Endothelial cell of umbilical vein (primary cell): Measurements from ENCODE around the gene L1CAM. TPM values are rescaled to one million over a fixed set of nuclear protein-coding genes. Genes with fewer than 3 reads are reported as not detected.

Source experiments
- BruUV-seq: library from RNA; stranded (reverse); fragments of 400-500 nt; replicated peaks from 2 replicates; lab custom pipeline; 2021; lab: Mats Ljungman, UMichigan
- CTCF ChIA-PET: fragments of 300-600, 350-600 bp; sonication (Branson Sonifier 250); formaldehyde crosslinking; loops from one replicate; lab custom pipeline; 2021; ENCODE audit warnings: antibody characterized with exemption, inconsistent platforms; lab: Charles Lee
- POLR2A ChIA-PET: fragments of 300-600, 350-600 bp; sonication (Branson Sonifier 250); formaldehyde crosslinking; loops from one replicate; lab custom pipeline; 2021; ENCODE audit warnings: antibody characterized with exemption, inconsistent platforms; lab: Charles Lee
- DNase-seq: peaks from one replicate; pipeline ENCODE4 v3.0.0-alpha.2; 2011; ENCODE audit warnings: low read depth, low spot score
- FAIRE-seq: peaks from 2 replicates; lab custom pipeline; 2011; peaks lifted over from hg19 to GRCh38; lab: Jason Lieb, UNC
- H2AFZ ChIP-seq: 2 replicates; pipeline ENCODE4 v1.6.0; 2012; ENCODE audit warnings: low read depth, low read length, control low read depth, inconsistent platforms
- H3K27ac ChIP-seq: 2 replicates; pipeline ENCODE4 v1.5.1; 2011; ENCODE audit warnings: low read depth, mild to moderate bottlenecking, control low read depth, low read length, moderate library complexity; ENCODE audit not compliant: insufficient read depth
- H3K27me3 ChIP-seq, 2 experiments: 2 replicates each; pipeline versions ENCODE4 v1.6.0 to v1.6.1; 2011; ENCODE audit warnings: low read length in 2 of 2, mixed read lengths in 1 of 2; ENCODE audit not compliant: control insufficient read depth in 2 of 2, insufficient read depth in 2 of 2
- H3K36me3 ChIP-seq, 2 experiments: 2 replicates in 1 of 2; 3 replicates in 1 of 2; pipeline ENCODE4 v1.5.1; 2011; ENCODE audit warnings: low read length in 2 of 2, mild to moderate bottlenecking in 1 of 2, moderate library complexity in 1 of 2; ENCODE audit not compliant: control insufficient read depth in 2 of 2, insufficient read depth in 2 of 2; ENCODE audit errors: extremely low read depth in 1 of 2
- H3K4me1 ChIP-seq: 3 replicates; pipeline ENCODE4 v1.5.1; 2011; ENCODE audit warnings: mild to moderate bottlenecking, low read length; ENCODE audit not compliant: control insufficient read depth, insufficient read depth; ENCODE audit errors: extremely low read depth
- H3K4me2 ChIP-seq: 2 replicates; pipeline ENCODE4 v1.6.1; 2011; ENCODE audit warnings: low read length, control low read depth, mixed read lengths; ENCODE audit not compliant: insufficient read depth
- H3K4me3 ChIP-seq, 3 experiments: fragments of 200-600 bp in 1 of 3; sonication (generic), shearing (Covaris generic) in 1 of 3; replicated peaks in 1 of 3; 2 replicates each; pipeline ENCODE4 v1.5.1; 2011 to 2016; ENCODE audit warnings: control low read depth in 3 of 3, low read length in 3 of 3, mild to moderate bottlenecking in 2 of 3, inconsistent platforms in 1 of 3, low read depth in 1 of 3, moderate library complexity in 1 of 3; ENCODE audit not compliant: insufficient read depth in 1 of 3
- H3K79me2 ChIP-seq: 2 replicates; pipeline ENCODE4 v1.6.0; 2012; ENCODE audit warnings: low read length, inconsistent platforms; ENCODE audit not compliant: control insufficient read depth, insufficient read depth
- H3K9ac ChIP-seq: replicated peaks from 2 replicates; pipeline ENCODE3; 2011; ENCODE audit warnings: low read length, control low read depth; ENCODE audit not compliant: insufficient read depth; ENCODE audit errors: extremely low read depth
- H3K9me1 ChIP-seq: replicated peaks from 3 replicates; pipeline ENCODE4 v1.6.0; 2011; ENCODE audit warnings: mild to moderate bottlenecking, low read length; ENCODE audit not compliant: control insufficient read depth, insufficient read depth; ENCODE audit errors: extremely low read depth
- H3K9me3 ChIP-seq: replicated peaks from 2 replicates; pipeline ENCODE4 v1.5.1; 2012; ENCODE audit warnings: low read length, inconsistent platforms; ENCODE audit not compliant: control insufficient read depth, insufficient read depth
- H4K20me1 ChIP-seq: replicated peaks from 2 replicates; pipeline ENCODE3; 2011; ENCODE audit warnings: mild to moderate bottlenecking, low read length; ENCODE audit not compliant: control insufficient read depth, insufficient read depth; ENCODE audit errors: extremely low read depth
- CTCF ChIP-seq, 2 donors: IDR thresholded peaks; 1 replicate in 1 of 2; 2 replicates in 1 of 2; pipeline ENCODE4 v1.5.1; 2011; ENCODE audit warnings: low read length in 2 of 2, mild to moderate bottlenecking in 2 of 2, moderate library complexity in 2 of 2, control low read depth in 1 of 2, inconsistent platforms in 1 of 2, low read depth in 1 of 2; ENCODE audit not compliant: insufficient read depth in 1 of 2; ENCODE audit errors: extremely low read depth in 1 of 2
- EZH2 ChIP-seq: IDR thresholded peaks from 2 replicates; pipeline ENCODE4 v1.6.1; 2012; ENCODE audit warnings: borderline replicate concordance, low read depth, mild to moderate bottlenecking, moderate library complexity, low read length, inconsistent platforms; ENCODE audit not compliant: severe bottlenecking
- FOS ChIP-seq: IDR thresholded peaks from 2 replicates; pipeline ENCODE4 v1.6.1; 2011; ENCODE audit warnings: mild to moderate bottlenecking, low read length, moderate library complexity, borderline replicate concordance; ENCODE audit not compliant: insufficient read depth
- GATA2 ChIP-seq: IDR thresholded peaks from 2 replicates; pipeline ENCODE4 v1.7.0; 2011; ENCODE audit warnings: low read depth, mild to moderate bottlenecking, moderate library complexity, mixed read lengths, low read length; ENCODE audit not compliant: insufficient read length, insufficient read depth
- JUN ChIP-seq: IDR thresholded peaks from 2 replicates; pipeline ENCODE4 v1.6.1; 2011; ENCODE audit warnings: borderline replicate concordance, low read depth; ENCODE audit not compliant: insufficient read length, insufficient read depth
- MAX ChIP-seq: IDR thresholded peaks from 2 replicates; pipeline ENCODE4 v1.6.1; 2011; ENCODE audit not compliant: insufficient read depth, insufficient read length
- MYC ChIP-seq: IDR thresholded peaks from one replicate; pipeline ENCODE4 v1.6.1; 2011; ENCODE audit warnings: mild to moderate bottlenecking, low read depth, low read length
- POLR2A ChIP-seq: IDR thresholded peaks from 2 replicates; pipeline ENCODE4 v1.6.1; 2012; ENCODE audit warnings: low read depth, mild to moderate bottlenecking, control low read depth, low read length
- POLR2AphosphoS5 ChIP-seq: IDR thresholded peaks from 2 replicates; pipeline ENCODE4 v1.6.1; 2012; ENCODE audit warnings: low read depth, mild to moderate bottlenecking, control low read depth, low read length, moderate library complexity; ENCODE audit not compliant: insufficient read depth
- dilution Hi-C: fragments of 300-500 bp; cut with MboI; formaldehyde crosslinking; loops from one replicate; pipeline ENCODE4 v1.15.0; 2019; ENCODE audit warnings: low sequenced_read_pairs; ENCODE audit not compliant: extremely low pct_ligation_motif_present
- intact Hi-C: fragments of 100-400 bp; cut with micrococcal nuclease; formaldehyde crosslinking; loops from one replicate; pipeline ENCODE4 v1.10.0; 2022
- polyA plus RNA-seq, 4 experiments: library from polyadenylated mRNA; depleted of rRNA in 3 of 4; stranded (reverse) in 3 of 4; unstranded in 1 of 4; fragments of >200 nt; gene quantifications; 2 replicates each; pipeline versions ENCODE4 v1.2.1 to v1.2.3, GENCODE V29; 2011 to 2012; ENCODE audit warnings: missing spikeins in 1 of 4
- total RNA-seq: library from RNA; stranded (reverse); gene quantifications from 2 replicates; pipeline ENCODE4 v1.2.3, GENCODE V29; 2021

The L1CAM gene
- total and polyA plus RNA-seq, 2 donors (not counting 3 experiments of a cell fraction or from before 2014, with no cell fraction given) = 0.01 TPM; not detected in 1

- Histone ChIP-seq H3K9me3 (no peaks in the 10 kb centered on the region), H3K27me3 (peaks cover 2 to 5% of the 10 kb centered on the region in 2 experiments), H3K9ac (no peak overlapping the region), H3K79me2 (no peaks in the 10 kb centered on the region), H3K4me1 (no peaks in the 10 kb centered on the region), H3K4me3 (no peak overlapping the region), H3K27ac (no peak overlapping the region), H4K20me1 (no peaks in the 10 kb centered on the region), H2AFZ (no peak overlapping the region), H3K4me2 (no peak overlapping the region), H3K36me3 (no peaks in the 10 kb centered on the region), H3K9me1 (no peaks in the 10 kb centered on the region)
- FAIRE-seq (no peak), DNase-seq (no peak)
- POLR2A ChIA-PET = no interaction called here
- dilution Hi-C loops = no loop called here
- intact Hi-C loops = no loop called here
- CTCF ChIA-PET = no interaction called here
- BruUV-seq = no TSS peak
- TF ChIP-seq POLR2AphosphoS5 = no peak
- TF ChIP-seq FOS = no peak
- TF ChIP-seq MYC = no peak
- TF ChIP-seq JUN = no peak
- TF ChIP-seq GATA2 = no peak
- TF ChIP-seq EZH2 = no peak
- TF ChIP-seq CTCF (IDR thresholded peaks at IDR 0.05; ENCODE audit: extremely low read depth in 1 of 2, insufficient read depth in 1 of 2, low read depth in 1 of 2, low read length in 2 of 2) = no peak
- no peak for TF ChIP-seq MAX
- no peak for TF ChIP-seq POLR2A
These were observed 11.9 kb upstream of the L1CAM start for GRCh38 chrX:153897899-153898298.
